Adipose tissue (tissue), 3 donors: ENCODE results near the gene TRAF3IP1. TPM values are rescaled to one million over a fixed set of nuclear protein-coding genes. Genes with fewer than 3 reads are reported as not detected.

Experiments used
- H3K27ac ChIP-seq: one replicate; pipeline ENCODE4 v1.5.1; 2013; ENCODE audit warnings: low read depth, low read length
- WGBS, 3 donors: extraction: QIAGEN DNeasy Blood & Tissue Kit; methylation state at CpG; one replicate each; pipeline ENCODE4 v1.1.7; 2013; 5-methylcytosine and 5-hydroxymethylcytosine counted together
- polyA plus RNA-seq, 3 donors: library from polyadenylated mRNA; stranded (reverse); fragments of 200-250 nt; gene quantifications; one replicate each; pipeline ENCODE4 v1.2.3, GENCODE V29; 2013
- donor health status: healthy with polysubstance abuse.
- donor health status: Bipolar disorder and iron deficiency.
- donor health status: healthy.

Gene TRAF3IP1
- polyA plus RNA-seq, 3 donors, result 3.1 to 7.8 (median 5.5) TPM

DNA sequence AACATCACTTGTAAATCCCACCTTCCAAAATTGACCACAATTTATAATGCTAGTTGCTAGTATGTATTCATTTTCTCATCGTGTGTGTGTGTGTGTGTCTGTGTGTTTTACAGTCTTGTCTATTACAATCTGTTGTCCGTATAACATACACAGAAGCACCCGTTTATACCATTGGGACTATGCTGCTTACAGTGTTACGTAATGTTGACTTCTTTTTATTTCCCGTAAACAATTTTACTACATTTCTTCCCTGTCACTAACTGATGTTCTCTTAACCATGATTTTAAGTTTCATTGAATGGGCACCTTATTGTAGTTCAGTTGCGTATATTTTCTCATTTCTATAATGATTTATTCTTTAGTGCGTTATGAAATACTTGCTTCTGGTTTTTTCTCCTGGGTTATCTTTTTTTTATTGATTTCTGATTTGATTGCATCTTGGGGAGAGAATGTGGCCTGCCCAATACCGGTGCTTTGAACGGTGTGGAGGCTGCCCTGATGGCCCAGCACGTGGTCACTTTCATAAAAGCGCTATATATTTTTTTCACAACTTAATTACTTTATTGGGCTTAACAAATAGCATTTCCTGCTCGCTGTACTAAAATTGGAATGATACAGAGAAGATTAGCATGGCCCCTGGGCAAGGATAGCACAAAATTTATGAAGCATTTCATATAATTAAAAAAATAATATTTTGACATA, 91.9 kb downstream of the TRAF3IP1 start:
- 86 to 92% (median 89%) methylated on average over 12 of the region's 12 CpGs for WGBS, 3 donors
- H3K27ac ChIP-seq, result no peak overlapping the region

DNA sequence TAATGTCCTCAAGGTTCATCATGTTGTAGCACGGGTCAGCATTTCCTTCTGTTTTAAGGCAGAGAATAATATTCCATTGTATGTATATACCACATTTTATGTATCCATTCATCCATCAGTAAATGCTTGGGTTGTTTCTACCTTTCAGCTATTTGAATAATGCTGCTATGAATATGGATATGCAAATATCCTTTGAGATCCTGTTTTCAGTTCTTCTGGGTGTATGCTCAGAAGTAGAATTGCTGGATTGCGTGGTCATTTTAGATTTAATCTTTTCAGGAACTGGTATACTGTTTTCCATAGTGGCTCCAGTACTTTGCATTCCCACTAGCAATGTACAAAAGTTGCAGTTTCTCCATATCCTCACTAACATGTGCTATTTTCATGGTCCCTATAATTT, 93.0 kb downstream of the TRAF3IP1 start:
- 91 to 97% (median 93%) methylated on average over 2 of the region's 2 CpGs for WGBS, 3 donors
- H3K27ac ChIP-seq, result no peak overlapping the region

DNA sequence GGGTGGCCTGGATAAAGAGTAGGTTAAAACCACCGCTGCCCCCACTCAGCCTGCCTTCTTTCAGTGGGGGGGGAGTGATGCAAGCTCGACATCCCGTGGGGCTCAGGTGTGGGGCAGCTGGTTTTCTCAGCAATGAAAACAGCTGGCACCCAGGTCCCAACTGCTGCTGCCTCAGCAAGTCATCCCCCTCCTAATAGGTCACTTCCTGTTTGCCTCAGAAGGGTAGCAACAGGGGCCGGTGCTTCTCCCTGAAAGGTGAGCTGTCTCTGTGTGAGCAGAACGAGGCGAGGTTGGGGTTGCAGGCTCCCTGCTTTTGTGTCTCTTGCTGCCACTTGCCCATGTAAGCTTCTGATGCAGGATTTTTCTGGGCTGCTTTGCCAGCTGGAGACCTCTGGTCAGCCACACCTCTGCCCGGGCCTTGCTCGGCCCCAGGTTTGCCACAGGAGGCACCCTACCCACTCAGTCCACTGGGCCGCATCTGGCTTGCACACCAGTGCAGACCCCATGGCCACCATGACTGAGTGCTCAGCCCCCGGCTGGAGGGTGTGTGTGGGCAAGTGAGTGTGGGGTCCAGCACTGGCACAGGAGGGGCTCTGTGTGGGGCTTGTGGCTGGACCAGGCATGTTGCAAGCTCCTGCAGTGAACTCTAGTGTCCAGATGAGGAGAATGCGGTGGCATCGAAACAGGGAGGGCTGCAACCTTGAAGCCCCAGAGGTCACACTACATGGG, 94.9 kb downstream of the TRAF3IP1 start:
- no peak overlapping the region for H3K27ac ChIP-seq
- 92 to 94% (median 92%) methylated on average over 12 of the region's 12 CpGs for WGBS, 3 donors

DNA sequence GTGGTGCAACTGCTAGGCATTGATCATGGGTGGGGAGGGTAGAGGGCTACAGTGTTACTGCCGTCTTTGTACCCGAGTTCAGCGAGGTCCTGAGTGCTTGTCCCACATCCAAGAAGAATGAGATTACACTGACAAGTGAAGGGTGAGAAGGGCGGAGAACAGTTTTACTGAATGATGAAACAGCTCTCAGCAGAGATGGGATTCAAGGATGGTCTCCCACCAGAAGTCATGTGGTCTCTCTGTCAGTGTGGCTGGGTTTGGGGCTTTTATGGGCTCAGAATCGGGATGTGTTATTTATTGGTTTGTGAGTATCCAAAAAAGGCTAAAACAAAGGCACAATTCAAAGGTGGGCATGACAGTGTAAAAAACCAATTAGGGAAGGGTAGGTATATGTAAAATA, 95.6 kb downstream of the TRAF3IP1 start:
- H3K27ac ChIP-seq, result no peak overlapping the region
- WGBS, 3 donors, result 96 to 99% (median 98%) methylated on average over 5 of the region's 5 CpGs

DNA sequence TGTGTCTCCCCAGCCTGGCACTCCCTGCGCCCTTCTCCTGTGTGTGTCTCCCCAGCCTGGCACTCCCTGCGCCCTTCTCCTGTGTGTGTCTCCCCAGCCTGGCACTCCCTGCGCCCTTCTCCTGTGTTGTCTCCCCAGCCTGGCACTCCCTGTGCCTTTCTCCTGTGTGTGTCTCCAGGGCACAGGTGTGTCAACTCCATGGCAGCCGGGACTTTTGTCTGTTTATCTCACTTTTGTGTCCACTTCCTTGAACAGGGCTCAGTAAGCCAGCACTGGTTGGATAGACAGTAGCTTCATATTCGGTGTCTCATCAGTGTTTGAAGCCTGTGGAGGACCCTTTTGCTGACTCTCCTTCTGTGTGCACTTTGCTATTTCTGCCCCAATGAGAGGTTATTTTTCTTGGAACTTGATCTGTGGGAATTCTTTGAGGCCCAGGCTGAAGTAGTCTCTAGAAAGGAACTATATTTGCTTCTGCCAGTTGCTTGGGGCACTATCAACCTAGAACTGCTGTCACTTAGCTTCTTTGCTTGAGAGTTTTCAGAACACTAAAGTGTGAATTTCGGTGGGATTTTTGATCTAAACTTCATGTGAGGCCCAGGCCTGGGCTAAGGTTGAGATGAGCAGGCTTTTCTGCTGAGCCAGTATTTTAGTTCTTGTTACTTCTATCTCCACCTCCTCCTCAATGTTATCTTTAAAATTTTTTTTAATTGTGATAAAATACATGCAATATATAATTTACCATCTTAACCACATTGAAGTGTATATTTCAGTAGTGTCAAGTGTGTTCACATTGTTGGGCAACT, 98.1 kb downstream of the TRAF3IP1 start:
- 78 to 87% (median 83%) methylated on average over 5 of the region's 6 CpGs for WGBS, 3 donors
- no peak overlapping the region for H3K27ac ChIP-seq

DNA sequence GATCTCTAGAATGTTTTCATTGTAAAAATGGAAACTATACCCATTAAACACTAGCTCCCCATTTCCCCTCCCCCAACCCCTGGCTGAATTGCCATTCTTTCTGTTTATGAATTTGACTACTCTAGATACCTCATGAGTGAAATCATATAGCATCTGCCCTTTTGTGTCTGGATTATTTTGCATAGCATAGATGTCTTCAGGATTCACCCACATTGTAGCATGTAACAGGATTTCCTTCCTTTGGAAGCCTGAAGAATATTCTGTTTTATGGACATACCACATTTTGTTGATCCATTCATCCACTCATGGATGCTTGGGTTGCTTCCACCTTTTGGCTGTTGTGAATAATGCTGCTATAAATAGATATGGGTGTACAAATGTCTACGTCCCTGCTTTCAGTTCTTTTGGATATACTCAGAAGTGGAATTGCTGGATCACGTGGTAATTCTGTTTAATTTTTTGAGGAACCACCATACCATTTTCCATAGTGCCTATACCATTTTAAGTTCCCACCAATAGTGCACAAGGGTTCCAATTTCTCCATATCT, 98.8 kb downstream of the TRAF3IP1 start:
- no peak overlapping the region for H3K27ac ChIP-seq
- WGBS, 3 donors, result 82 to 91% (median 85%) methylated on average over 2 of the region's 2 CpGs

DNA sequence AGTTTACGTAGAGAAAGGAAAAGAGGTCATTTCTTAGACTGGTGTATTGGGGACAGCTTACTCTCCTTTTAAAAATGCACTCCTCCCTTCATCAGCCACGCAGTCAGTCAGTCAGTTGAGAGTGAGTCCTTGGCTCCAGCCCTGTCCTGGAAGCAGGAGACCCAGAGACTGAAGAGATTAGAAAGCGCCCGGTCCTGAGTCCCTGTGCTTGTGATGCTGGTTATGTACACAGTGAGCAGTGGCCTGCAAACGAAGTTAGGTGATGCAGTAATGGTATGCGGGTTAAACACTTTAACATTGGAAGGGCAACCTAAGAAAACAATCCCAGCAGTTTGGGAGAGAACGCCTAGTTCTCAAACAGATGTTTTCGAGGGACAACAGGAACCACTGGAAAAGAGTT, 100.1 kb downstream of the TRAF3IP1 start:
- no peak overlapping the region for H3K27ac ChIP-seq
- WGBS, 3 donors, result 76 to 78% (median 78%) methylated on average over 8 of the region's 8 CpGs

DNA sequence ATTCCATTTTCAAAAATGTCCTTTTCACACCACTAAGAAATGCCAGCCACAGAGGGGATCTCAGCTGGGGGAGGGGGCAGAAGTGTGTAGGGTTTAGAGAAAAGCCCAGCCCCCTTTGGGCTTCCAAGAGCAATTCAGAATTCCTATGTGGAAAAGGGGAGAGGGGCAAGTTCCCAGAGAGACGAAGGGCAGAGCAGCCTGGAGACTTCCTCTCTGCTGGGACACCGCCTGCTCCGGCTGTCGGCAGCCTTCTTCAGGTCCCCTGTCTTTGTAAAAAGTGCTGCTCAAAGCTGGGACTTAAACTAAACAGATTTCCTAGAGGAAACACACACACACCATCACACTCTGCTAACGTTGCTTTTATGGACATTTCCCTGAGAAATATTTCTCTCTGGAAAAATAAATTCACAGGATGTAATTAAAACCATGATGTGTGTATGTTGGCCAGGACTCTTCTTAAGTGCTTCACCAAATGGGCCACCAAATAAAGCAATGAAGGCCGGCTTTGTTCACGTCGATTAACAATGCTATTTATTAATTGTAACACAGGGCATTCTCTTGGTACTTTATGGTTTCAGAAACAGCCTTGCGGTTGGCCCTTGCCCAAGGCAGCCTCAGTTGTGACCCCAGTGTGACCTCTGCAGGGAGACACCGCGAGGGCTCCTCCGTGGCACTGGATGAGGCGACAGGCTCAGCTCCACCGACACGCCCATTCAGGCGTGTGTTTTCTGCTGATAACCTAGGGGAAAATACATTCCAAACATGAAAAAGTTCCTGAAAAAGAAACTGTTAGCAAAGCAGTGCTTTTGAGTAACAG, 100.8 kb downstream of the TRAF3IP1 start:
- WGBS, 3 donors, result 57 to 60% (median 57%) methylated on average over 16 of the region's 16 CpGs
- H3K27ac ChIP-seq, result no peak overlapping the region

DNA sequence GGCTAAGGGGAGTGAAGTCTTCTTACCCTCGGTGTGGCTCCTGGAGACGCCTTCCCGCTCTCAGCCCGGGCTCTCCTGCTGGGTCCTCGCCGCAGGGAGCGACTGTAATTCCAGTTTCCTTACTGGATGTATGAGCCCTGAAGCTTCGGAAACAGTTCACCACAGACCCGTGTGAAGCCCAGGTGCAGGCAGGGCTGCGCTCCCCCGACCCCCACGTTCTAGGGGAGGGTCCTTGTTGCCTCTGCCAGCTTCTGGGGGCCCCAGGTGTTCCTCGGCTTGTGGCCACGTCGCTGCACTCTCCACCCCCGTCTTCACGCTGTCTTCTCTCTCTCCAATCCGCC, 101.3 kb downstream of the TRAF3IP1 start:
- H3K27ac ChIP-seq, result no peak overlapping the region
- 72 to 86% (median 81%) methylated on average over 18 of the region's 18 CpGs for WGBS, 3 donors

DNA sequence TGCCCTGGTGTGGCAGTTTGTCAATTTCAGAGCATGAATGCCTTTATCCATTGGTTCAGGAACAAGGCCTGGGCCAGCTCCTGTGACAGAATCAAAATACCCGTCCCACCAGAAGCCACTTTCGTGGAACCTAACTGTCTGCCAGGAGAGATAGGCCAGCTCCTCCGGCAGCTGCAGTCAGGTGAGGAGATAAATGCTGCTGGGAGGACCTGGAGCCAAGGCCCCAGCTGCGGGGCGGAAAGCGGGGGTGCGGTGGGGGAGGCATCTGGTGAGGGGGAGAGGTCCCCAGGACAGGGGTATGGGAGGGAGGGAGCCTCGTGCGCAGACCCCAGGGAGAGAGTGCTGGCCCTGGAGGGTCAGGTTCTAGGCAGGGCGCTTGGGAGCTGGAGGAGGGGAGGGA, 102.0 kb downstream of the TRAF3IP1 start:
- no peak overlapping the region for H3K27ac ChIP-seq
- 85 to 95% (median 94%) methylated on average over 10 of the region's 10 CpGs for WGBS, 3 donors

DNA sequence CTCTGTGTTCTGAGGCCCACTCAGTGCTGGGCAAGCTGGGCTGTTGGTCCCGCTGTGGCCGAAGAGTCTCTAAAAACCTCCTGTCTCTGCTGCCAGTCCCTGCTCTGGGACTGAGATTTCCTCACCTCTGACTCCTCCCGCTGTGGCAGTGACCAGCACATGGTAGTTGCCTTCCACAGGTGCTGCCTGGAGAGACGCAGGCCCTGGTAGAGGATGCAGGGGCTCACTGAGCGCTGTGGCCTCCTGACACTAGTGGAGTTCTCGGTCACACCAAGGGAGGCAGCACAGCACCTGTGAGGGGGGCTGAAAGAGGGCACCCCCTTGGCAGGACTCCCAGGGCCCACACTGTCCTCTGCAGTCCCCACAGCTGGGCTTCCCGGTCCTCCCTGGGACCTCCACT, 102.6 kb downstream of the TRAF3IP1 start:
- H3K27ac ChIP-seq, result no peak overlapping the region
- 84 to 96% (median 95%) methylated on average over 7 of the region's 7 CpGs for WGBS, 3 donors

DNA sequence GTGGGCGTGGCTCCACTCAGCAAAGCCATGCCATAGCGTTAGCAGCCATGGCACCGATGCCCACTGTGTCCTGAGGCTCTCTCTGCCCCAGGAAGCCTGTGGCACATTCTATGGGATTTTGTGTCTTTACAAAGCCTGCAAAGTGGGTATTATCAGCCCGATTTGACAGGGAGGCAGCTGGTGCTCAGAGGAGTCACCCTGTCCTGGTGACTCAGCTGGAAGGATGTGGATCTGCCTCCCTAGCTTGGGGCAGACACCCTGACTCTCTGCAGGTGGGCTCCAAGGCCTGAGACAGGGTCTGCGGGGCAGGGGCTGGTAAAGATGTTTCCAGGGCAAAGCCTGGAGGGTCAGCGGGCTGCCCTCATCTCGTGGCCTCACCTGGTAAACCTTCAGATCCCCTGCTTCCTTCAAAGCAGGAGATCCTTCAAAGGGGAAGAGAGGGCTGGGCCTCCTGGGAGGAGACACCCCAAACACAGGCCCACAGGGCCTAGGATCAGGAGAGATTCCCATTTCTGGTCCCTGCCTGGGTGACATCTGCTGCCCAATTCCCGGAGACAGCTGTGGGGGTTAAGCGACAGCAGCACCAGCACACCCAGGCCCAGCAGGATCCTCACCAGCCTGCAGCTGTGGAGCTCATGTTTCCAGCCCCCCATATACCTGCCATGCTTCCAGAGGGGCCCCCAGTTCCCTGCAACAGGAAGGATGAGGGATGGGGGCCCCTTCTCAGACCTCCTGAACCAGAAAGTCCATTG, 103.4 kb downstream of the TRAF3IP1 start:
- 84 to 94% (median 90%) methylated on average over 9 of the region's 9 CpGs for WGBS, 3 donors

DNA sequence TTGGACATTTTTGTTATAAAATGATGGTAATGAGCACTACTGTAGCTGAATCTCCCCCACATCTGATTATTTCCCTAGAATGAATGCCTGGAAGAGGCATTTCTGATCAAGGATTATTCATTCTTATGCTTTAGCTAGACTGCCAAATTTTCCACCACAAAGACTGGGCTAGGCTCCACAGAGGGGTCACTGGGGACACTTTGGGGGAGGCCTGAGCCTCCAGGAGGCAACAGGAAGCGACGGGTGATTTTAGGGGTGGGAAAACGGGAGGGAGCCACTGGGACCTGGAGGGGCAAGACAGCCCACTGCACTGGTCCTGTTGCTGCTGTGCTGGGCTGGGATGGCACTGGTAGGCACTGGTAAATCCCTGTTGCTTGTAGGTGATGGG, 104.0 kb downstream of the TRAF3IP1 start:
- 58 to 67% (median 66%) methylated on average over 3 of the region's 3 CpGs for WGBS, 3 donors

More for the DNA sequence above, 103.4 kb downstream of the TRAF3IP1 start:
- H3K27ac ChIP-seq, result no peak overlapping the region

DNA sequence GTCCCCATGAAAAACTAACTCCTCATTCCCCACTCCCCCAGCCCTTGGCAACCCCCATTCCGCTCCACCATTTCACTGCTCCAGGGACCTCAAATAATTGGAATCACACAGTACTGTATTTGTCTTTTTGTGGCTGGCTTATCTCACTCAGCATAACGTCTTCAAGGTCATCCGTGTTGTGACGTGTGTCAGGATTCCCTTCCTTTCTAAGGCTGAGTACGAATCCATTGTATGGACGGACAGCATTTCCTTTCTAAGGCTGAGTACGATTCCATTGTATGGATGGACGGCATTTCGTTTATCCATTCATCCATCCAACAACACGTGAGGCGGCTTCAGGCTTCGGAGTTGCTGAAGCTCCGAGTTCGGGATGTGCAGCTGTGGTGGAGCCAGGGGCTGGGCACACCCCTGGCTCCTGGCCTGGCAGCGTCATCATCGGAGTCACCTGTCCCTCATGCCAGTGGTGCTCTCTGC, 105.2 kb downstream of the TRAF3IP1 start:
- WGBS, 3 donors, result 60 to 73% (median 66%) methylated on average over 16 of the region's 16 CpGs
- H3K27ac ChIP-seq, result no peak overlapping the region

More for the DNA sequence above, 104.0 kb downstream of the TRAF3IP1 start:
- H3K27ac ChIP-seq, result no peak overlapping the region

DNA sequence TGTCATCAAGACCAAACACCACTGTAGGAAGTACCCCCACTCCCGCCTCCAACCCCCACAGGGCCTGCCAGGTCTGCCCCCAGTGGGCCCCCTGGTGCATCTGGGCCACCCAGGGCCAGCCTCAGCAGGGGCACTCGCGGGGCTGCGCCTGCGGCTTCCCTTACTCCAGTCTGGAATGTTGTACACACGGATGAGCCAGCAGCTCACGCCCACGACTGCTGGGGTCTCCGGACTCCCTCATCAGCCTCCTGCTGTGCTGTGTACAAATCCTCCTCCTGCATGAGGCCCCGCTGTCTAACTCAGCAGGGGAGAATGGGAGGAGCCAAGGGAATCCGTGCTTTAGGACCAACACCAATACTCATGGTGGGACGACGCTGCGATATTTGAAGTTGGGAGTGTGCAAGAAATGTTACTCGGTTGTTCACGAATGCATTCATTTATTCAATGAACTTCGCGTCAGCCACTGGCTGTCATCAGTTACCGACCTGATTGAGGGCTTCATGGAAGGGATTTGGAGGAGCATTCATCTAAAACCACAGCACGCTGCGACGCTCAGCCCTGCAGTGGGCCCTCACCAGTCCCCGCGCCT, 105.8 kb downstream of the TRAF3IP1 start:
- H3K27ac ChIP-seq, result no peak overlapping the region
- 8 to 13% (median 11%) methylated on average over 24 of the region's 24 CpGs for WGBS, 3 donors

DNA sequence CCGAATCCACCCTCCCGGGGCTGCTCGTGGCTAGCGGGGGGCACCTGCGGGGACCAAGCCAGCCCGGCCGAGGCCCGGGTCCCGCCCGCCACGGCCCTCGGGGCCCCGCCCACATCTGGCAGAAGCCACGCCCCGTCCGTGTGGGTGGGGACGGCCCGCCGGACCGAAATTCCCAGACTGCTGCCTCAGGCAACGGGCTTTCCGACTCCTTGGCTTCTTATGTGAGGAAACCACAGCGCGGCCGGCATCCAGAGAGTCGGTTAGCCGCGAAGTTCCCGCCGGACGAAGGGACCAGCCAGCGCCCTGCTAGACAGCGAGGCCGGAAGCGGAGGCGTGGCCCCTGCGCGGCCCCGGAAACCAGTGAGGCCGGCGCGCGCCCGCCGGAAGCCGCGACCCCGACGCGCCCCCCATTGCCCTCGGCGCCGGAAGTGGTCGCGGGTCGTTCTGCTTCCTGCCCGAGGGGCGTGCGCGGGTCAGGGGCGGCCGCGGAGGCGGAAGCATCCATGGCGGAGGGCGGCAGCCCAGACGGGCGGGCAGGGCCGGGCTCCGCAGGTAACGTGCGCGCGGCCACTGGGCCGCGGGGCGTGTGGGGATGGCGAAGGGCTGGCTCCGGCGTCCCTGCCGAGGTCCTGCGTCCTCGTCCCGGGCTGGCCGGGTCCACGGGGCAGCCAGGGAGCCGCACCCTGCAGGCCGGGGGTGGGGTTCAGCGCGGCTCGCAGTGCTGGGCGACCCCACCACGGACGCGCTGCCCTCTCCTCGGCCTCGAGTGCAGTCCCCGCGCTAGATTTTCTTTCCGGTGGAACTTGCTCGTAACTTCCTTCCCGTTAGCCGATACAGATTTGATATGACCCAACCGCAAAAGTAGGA, 106.5 kb downstream of the TRAF3IP1 start, which contains the start of gene ASB1:
TSS of gene ASB1 (plus strand) at position 360 of the 867 bp plus-strand sequence. CDS start at position 504, 144 bp downstream.
- peak within 1 kb of the TSS; percentile 85 for H3K27ac ChIP-seq
- 0% methylated on average over 86 to 104 of the region's 104 CpGs for WGBS, 3 donors
